ENCODE results near the gene TEX14.

The TEX14 gene

GRCh38 chr17:58641887-58642311 lies 49.9 kb downstream of the TEX14 start:
- no peak for DNase-seq

- DNase-seq = no peak
These were observed 51.6 kb downstream of the TEX14 start for GRCh38 chr17:58640202-58640601.

GRCh38 chr17:58639681-58640080 lies 52.2 kb downstream of the TEX14 start:
- DNase-seq = no peak

- no peak for DNase-seq
These were observed 54.8 kb downstream of the TEX14 start for GRCh38 chr17:58637011-58637570.

- DNase-seq = no peak
These were observed 59.2 kb downstream of the TEX14 start for GRCh38 chr17:58632324-58633314.

- peak; percentile 97 for DNase-seq
These were observed 60.1 kb downstream of the TEX14 start for GRCh38 chr17:58631523-58632323.

- DNase-seq = no peak
These were observed 60.8 kb downstream of the TEX14 start for GRCh38 chr17:58630883-58631522.

GRCh38 chr17:58626905-58627304 lies 64.9 kb downstream of the TEX14 start:
- no peak for DNase-seq

GRCh38 chr17:58624751-58625150 lies 67.1 kb downstream of the TEX14 start:
- DNase-seq = no peak

GRCh38 chr17:58621174-58621573 lies 70.7 kb downstream of the TEX14 start:
- no peak for DNase-seq

GRCh38 chr17:58618336-58618735 lies 73.5 kb downstream of the TEX14 start:
- no peak for DNase-seq

GRCh38 chr17:58617563-58617962 lies 74.3 kb downstream of the TEX14 start:
- DNase-seq = no peak

GRCh38 chr17:58615768-58616659 lies 75.8 kb downstream of the TEX14 start:
- no peak for DNase-seq

- no peak for DNase-seq
These were observed 76.9 kb downstream of the TEX14 start for GRCh38 chr17:58614859-58615459.

GRCh38 chr17:58611331-58611730 lies 80.5 kb downstream of the TEX14 start:
- DNase-seq = no peak

GRCh38 chr17:58606934-58607333 lies 84.9 kb downstream of the TEX14 start:
- DNase-seq = no peak

- DNase-seq = no peak
These were observed 85.9 kb downstream of the TEX14 start for GRCh38 chr17:58605986-58606385.

GRCh38 chr17:58605470-58605869 lies 86.4 kb downstream of the TEX14 start:
- no peak for DNase-seq

- no peak for DNase-seq
These were observed 89.9 kb downstream of the TEX14 start for GRCh38 chr17:58601976-58602375.

- DNase-seq = no peak
These were observed 94.5 kb downstream of the TEX14 start for GRCh38 chr17:58597371-58597770.

GRCh38 chr17:58595194-58595792 lies 96.6 kb downstream of the TEX14 start:
- no peak for DNase-seq

Measured in activated T-cell treated with anti-CD3 and anti-CD28 coated beads for 4 hours (primary cell).